OCI-LY1 (cell line): ENCODE data around the gene PCSK5.

Experiments used
- CTCF ChIP-seq: fragments of 200-600 bp; sonication (generic), shearing (Covaris generic); IDR thresholded peaks from 2 replicates; pipeline ENCODE4 v1.5.1; 2017; ENCODE audit warnings: mild to moderate bottlenecking, antibody characterized with exemption, low read length, moderate library complexity, mixed read lengths
- EZH2 ChIP-seq: fragments of 200-600 bp; sonication (generic), shearing (Covaris generic); IDR thresholded peaks from 2 replicates; pipeline ENCODE4 v1.8.0; 2017; ENCODE audit warnings: borderline replicate concordance, mixed run types, mild to moderate bottlenecking, antibody characterized with exemption, low read length, moderate library complexity, mixed read lengths

- TF ChIP-seq EZH2 (no peak), CTCF (no peak)
Measured at GRCh38 chr9:76023715-76024195, 133.3 kb downstream of the PCSK5 start.
